ENCODE measurements around the gene TRERF1. TPM values are rescaled to one million over a fixed set of nuclear protein-coding genes. Genes with fewer than 3 reads are reported as not detected.

Gene TRERF1
- total RNA-seq, 1 experiment from 2014 or later: 13.9 TPM

GRCh38 chr6:42225029-42225339, 226.7 kb downstream of the TRERF1 start:
- POLR2A ChIA-PET (ENCODE audit: unreplicated experiment): no interaction called here
- no peaks in the 10 kb centered on the region for H3K27me3 ChIP-seq (ENCODE audit: low read length)
- ATAC-seq: no peak
- peak overlapping the region; percentile 60 for H3K4me3 ChIP-seq (ENCODE audit: low read length)
- no peaks in the 10 kb centered on the region for H3K9me2 ChIP-seq (replicated peaks; ENCODE audit: low read length)
- H3K79me2 ChIP-seq (ENCODE audit: low read length): peaks cover 25% of the 10 kb centered on the region
- no peaks in the 10 kb centered on the region for H3K9me3 ChIP-seq (ENCODE audit: low read length)
- H2AFZ ChIP-seq (ENCODE audit: low read length): no peak overlapping the region
- intact Hi-C loops (cut with micrococcal nuclease): loop anchor here (10.0 kb wide), 1 partner anchor 440 kb away; the partner anchor contains the start of genes PRICKLE4 and TOMM6
- H3K9ac ChIP-seq (ENCODE audit: low read length): peak overlapping the region; percentile 91
- no peak for DNase-seq
- TSS peak; percentile 80 for BruUV-seq (replicated peaks)
- H3K4me1 ChIP-seq (ENCODE audit: insufficient read depth, low read length): peaks cover 94% of the 10 kb centered on the region
- TF ChIP-seq EZH2 (IDR thresholded peaks at IDR 0.05; ENCODE audit: low read length, unreplicated experiment) (no peak), CTCF (conservative IDR thresholded peaks at IDR 0.05; ENCODE audit: low read depth, low read length) (no peak), EZH2phosphoT487 (IDR thresholded peaks at IDR 0.05; ENCODE audit: borderline replicate concordance, low read length) (no peak)
- H3K36me3 ChIP-seq (ENCODE audit: low read depth, low read length): peaks cover 11% of the 10 kb centered on the region
- CTCF ChIA-PET: no interaction called here
- peaks cover 22% of the 10 kb centered on the region for H3F3A ChIP-seq (ENCODE audit: low read length, unreplicated experiment)
- H4K20me1 ChIP-seq (ENCODE audit: low read length): no peaks in the 10 kb centered on the region
- H3K4me2 ChIP-seq (ENCODE audit: low read length): peak overlapping the region; percentile 85
- peak overlapping the region; percentile 98 for H3K27ac ChIP-seq (ENCODE audit: low read length)

- Histone ChIP-seq H3K9me2 (replicated peaks; ENCODE audit: low read length) (no peaks in the 10 kb centered on the region), H3K9me3 (ENCODE audit: low read length) (no peaks in the 10 kb centered on the region), H3K36me3 (ENCODE audit: low read depth, low read length) (peaks cover 11% of the 10 kb centered on the region), H3K27ac (ENCODE audit: low read length) (peak overlapping the region; percentile 98), H3K4me3 (ENCODE audit: low read length) (peak overlapping the region; percentile 60), H3K27me3 (ENCODE audit: low read length) (no peaks in the 10 kb centered on the region), H3K4me1 (ENCODE audit: insufficient read depth, low read length) (peaks cover 91% of the 10 kb centered on the region), H4K20me1 (ENCODE audit: low read length) (no peaks in the 10 kb centered on the region), H3K79me2 (ENCODE audit: low read length) (peaks cover 20% of the 10 kb centered on the region), H2AFZ (ENCODE audit: low read length) (no peak overlapping the region), H3K9ac (ENCODE audit: low read length) (peak overlapping the region; percentile 91), H3F3A (ENCODE audit: low read length, unreplicated experiment) (peaks cover 22% of the 10 kb centered on the region), H3K4me2 (ENCODE audit: low read length) (peak overlapping the region; percentile 85)
- BruUV-seq (replicated peaks): TSS peak; percentile 10
- intact Hi-C loops (cut with micrococcal nuclease): loop anchor here (10.0 kb wide), 1 partner anchor 440 kb away; the partner anchor contains the start of genes PRICKLE4 and TOMM6
- DNase-seq (peak; percentile 99), ATAC-seq (peak; percentile 39)
- POLR2A ChIA-PET (ENCODE audit: unreplicated experiment): interaction anchor here (0.6 kb wide), 1 partner anchor 11 kb away, joined by 4 read pairs; no protein-coding TSS in a partner anchor
- CTCF ChIA-PET: interaction anchor here (0.7 kb wide), 1 partner anchor 10 kb away, joined by 5 read pairs; no protein-coding TSS in a partner anchor
- TF ChIP-seq EZH2phosphoT487 (IDR thresholded peaks at IDR 0.05; ENCODE audit: borderline replicate concordance, low read length): no peak
Measured at GRCh38 chr6:42224222-42225028, 227.3 kb downstream of the TRERF1 start.

GRCh38 chr6:42222448-42222847, 229.3 kb downstream of the TRERF1 start:
- H4K20me1 ChIP-seq (ENCODE audit: low read length): no peaks in the 10 kb centered on the region
- peak overlapping the region; percentile 38 for H3K9ac ChIP-seq (ENCODE audit: low read length)
- no peaks in the 10 kb centered on the region for H3K9me2 ChIP-seq (replicated peaks; ENCODE audit: low read length)
- peak; percentile 19 for ATAC-seq
- no peaks in the 10 kb centered on the region for H3K9me3 ChIP-seq (ENCODE audit: low read length)
- H3K27ac ChIP-seq (ENCODE audit: low read length): peak overlapping the region; percentile 98
- peak; percentile 95 for DNase-seq
- no peak overlapping the region for H3K4me3 ChIP-seq (ENCODE audit: low read length)
- CTCF ChIA-PET: no interaction called here
- peaks cover 14% of the 10 kb centered on the region for H3F3A ChIP-seq (ENCODE audit: low read length, unreplicated experiment)
- intact Hi-C loops (cut with micrococcal nuclease): loop anchor here (10.0 kb wide), 1 partner anchor 438 kb away; the partner anchor contains the start of genes PRICKLE4 and TOMM6
- POLR2A ChIA-PET (ENCODE audit: unreplicated experiment): interaction anchor here (0.6 kb wide), 2 partner anchors 103 to 297 kb away, joined by 3 to 15 read pairs; no protein-coding TSS in a partner anchor
- peaks cover 76% of the 10 kb centered on the region for H3K4me1 ChIP-seq (ENCODE audit: insufficient read depth, low read length)
- no peaks in the 10 kb centered on the region for H3K36me3 ChIP-seq (ENCODE audit: low read depth, low read length)
- TF ChIP-seq CTCF (conservative IDR thresholded peaks at IDR 0.05; ENCODE audit: low read depth, low read length) (no peak), EZH2 (IDR thresholded peaks at IDR 0.05; ENCODE audit: low read length, unreplicated experiment) (no peak), EZH2phosphoT487 (IDR thresholded peaks at IDR 0.05; ENCODE audit: borderline replicate concordance, low read length) (no peak)
- H3K27me3 ChIP-seq (ENCODE audit: low read length): no peaks in the 10 kb centered on the region
- H2AFZ ChIP-seq (ENCODE audit: low read length): peak overlapping the region; percentile 18; the same call in 1 of the 2 replicates
- H3K79me2 ChIP-seq (ENCODE audit: low read length): peaks cover 11% of the 10 kb centered on the region
- BruUV-seq (replicated peaks): no TSS peak
- H3K4me2 ChIP-seq (ENCODE audit: low read length): peak overlapping the region; percentile 55
